H1 (cell line): ENCODE data around the gene CDK5RAP3. TPM values are rescaled to one million over a fixed set of nuclear protein-coding genes. Genes with fewer than 3 reads are reported as not detected.

Source experiments
- CEBPB ChIP-seq: IDR thresholded peaks from 2 replicates; pipeline ENCODE4 v1.6.1; 2012; ENCODE audit warnings: low read depth, low read length
- E2F6 ChIP-seq: IDR thresholded peaks from 2 replicates; pipeline ENCODE4 v1.6.1; 2012; ENCODE audit warnings: inconsistent platforms
- FOSL1 ChIP-seq: IDR thresholded peaks from 2 replicates; pipeline ENCODE4 v1.6.1; 2011; ENCODE audit warnings: mild to moderate bottlenecking, low read depth, low read length, moderate library complexity; ENCODE audit not compliant: insufficient read depth
- NRF1 ChIP-seq: IDR thresholded peaks from 2 replicates; pipeline ENCODE4 v1.6.1; 2011; ENCODE audit warnings: mild to moderate bottlenecking, low read depth, low read length, improper control_type of control experiment
- SAP30 ChIP-seq: fragments of 300-600 bp; sonication (generic); IDR thresholded peaks from 2 replicates; pipeline ENCODE4 v1.7.1; 2012; ENCODE audit warnings: low read length, moderate library complexity, mild to moderate bottlenecking, inconsistent platforms; ENCODE audit not compliant: insufficient read depth, insufficient replicate concordance
- TAF7 ChIP-seq: optimal IDR thresholded peaks from 2 replicates; pipeline ENCODE3; 2011; ENCODE audit warnings: low read depth, mild to moderate bottlenecking, inconsistent platforms, low read length, moderate library complexity, borderline replicate concordance
- YY1 ChIP-seq: IDR thresholded peaks from 2 replicates; pipeline ENCODE4 v1.6.1; 2011; ENCODE audit warnings: low read depth, mild to moderate bottlenecking, low read length
- polyA plus RNA-seq, 7 experiments: library from polyadenylated mRNA; depleted of rRNA in 3 of 7; stranded (reverse) in 5 of 7; unstranded in 2 of 7; fragments of >200 nt in 5 of 7; fragments of 200-250 nt in 2 of 7; gene quantifications; 1 replicate in 5 of 7; 2 replicates in 1 of 7; 4 replicates in 1 of 7; pipeline versions ENCODE4 v1.2.1 to v1.2.3, GENCODE V29; 2011 to 2013; ENCODE audit warnings: missing spikeins in 2 of 7, mixed read lengths in 2 of 7
- total RNA-seq: library from RNA; stranded (reverse); fragmentation: NEBNext Ultra II Directional; extraction: Animal tissue kit (Norgen Biotek cat#: 25700); gene quantifications from 2 replicates; pipeline ENCODE4 v1.2.1, GENCODE V29; 2021

The CDK5RAP3 gene
- total and polyA plus RNA-seq, 2 of the 8 experiments (the other 6 are each of a cell fraction or from before 2014, with no cell fraction given) = 88.2 to 93.2 TPM

DNA sequence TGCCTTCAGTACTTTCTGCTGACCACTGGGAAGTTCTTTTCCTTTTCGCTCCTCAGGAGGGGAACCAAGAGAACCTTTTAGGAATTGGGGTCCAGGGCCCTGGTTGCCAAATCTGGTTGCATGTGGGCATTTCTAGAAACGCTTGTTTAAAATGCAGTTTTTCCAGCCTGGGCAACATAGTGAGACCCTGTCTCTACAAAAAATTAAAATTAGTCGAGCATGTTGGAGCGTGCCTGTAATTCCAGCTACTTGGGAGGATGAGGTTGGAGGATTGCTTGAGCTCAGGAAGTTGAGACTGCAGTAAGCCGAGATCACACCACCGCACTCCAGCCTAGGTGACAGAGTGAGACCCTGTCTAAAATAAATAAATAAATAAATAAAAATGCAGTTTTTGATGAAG, 28.3 kb upstream of the CDK5RAP3 start (continued):
- no peak for TF ChIP-seq SAP30
- TF ChIP-seq YY1 = no peak
- TF ChIP-seq FOSL1 = no peak
- no peak for TF ChIP-seq E2F6
- TF ChIP-seq NRF1 = no peak
- TF ChIP-seq CEBPB = no peak
- TF ChIP-seq TAF7 = no peak
